ENCODE data around the gene HOXA5. TPM values are rescaled to one million over a fixed set of nuclear protein-coding genes. Genes with fewer than 3 reads are reported as not detected.

HOXA5 gene
- total RNA-seq, 1 donor from 2014 or later, result 18.8 TPM

- no peaks in the 10 kb centered on the region for H3K27me3 ChIP-seq (ENCODE audit: control insufficient read depth, insufficient read depth, low read length)
- TF ChIP-seq, protein P1, sequence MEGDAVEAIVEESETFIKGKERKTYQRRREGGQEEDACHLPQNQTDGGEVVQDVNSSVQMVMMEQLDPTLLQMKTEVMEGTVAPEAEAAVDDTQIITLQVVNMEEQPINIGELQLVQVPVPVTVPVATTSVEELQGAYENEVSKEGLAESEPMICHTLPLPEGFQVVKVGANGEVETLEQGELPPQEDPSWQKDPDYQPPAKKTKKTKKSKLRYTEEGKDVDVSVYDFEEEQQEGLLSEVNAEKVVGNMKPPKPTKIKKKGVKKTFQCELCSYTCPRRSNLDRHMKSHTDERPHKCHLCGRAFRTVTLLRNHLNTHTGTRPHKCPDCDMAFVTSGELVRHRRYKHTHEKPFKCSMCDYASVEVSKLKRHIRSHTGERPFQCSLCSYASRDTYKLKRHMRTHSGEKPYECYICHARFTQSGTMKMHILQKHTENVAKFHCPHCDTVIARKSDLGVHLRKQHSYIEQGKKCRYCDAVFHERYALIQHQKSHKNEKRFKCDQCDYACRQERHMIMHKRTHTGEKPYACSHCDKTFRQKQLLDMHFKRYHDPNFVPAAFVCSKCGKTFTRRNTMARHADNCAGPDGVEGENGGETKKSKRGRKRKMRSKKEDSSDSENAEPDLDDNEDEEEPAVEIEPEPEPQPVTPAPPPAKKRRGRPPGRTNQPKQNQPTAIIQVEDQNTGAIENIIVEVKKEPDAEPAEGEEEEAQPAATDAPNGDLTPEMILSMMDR (IDR thresholded peaks at IDR 0.05; ENCODE audit: insufficient read depth, low read length, poor library complexity, severe bottlenecking), result no peak
- no peak for DNase-seq (ENCODE audit: low read depth)
- no peaks in the 10 kb centered on the region for H3K36me3 ChIP-seq (ENCODE audit: control insufficient read depth, insufficient read depth, low read length)
- peak overlapping the region; percentile 78 for H3K4me3 ChIP-seq (ENCODE audit: low read depth, low read length)
These were observed 42.6 kb upstream of the HOXA5 start for GRCh38 chr7:27185854-27186667.

GRCh38 chr7:27185013-27185853 is 41.8 kb upstream of the HOXA5 start, which contains the start of gene HOXA11:
TSS of gene HOXA11 (minus strand) at chr7:27185232. CDS start at chr7:27185144, 88 bp downstream.
- Histone ChIP-seq H3K36me3 (ENCODE audit: control insufficient read depth, insufficient read depth, low read length) (no peaks in the 10 kb centered on the region), H3K27me3 (ENCODE audit: control insufficient read depth, insufficient read depth, low read length) (no peaks in the 10 kb centered on the region), H3K4me3 (ENCODE audit: low read depth, low read length) (peak within 1 kb of the TSS; percentile 78)
- TF ChIP-seq, protein P1 (IDR thresholded peaks at IDR 0.05; ENCODE audit: insufficient read depth, low read length, poor library complexity, severe bottlenecking), result no peak
- DNase-seq (ENCODE audit: low read depth), result peak; percentile 95

DNA sequence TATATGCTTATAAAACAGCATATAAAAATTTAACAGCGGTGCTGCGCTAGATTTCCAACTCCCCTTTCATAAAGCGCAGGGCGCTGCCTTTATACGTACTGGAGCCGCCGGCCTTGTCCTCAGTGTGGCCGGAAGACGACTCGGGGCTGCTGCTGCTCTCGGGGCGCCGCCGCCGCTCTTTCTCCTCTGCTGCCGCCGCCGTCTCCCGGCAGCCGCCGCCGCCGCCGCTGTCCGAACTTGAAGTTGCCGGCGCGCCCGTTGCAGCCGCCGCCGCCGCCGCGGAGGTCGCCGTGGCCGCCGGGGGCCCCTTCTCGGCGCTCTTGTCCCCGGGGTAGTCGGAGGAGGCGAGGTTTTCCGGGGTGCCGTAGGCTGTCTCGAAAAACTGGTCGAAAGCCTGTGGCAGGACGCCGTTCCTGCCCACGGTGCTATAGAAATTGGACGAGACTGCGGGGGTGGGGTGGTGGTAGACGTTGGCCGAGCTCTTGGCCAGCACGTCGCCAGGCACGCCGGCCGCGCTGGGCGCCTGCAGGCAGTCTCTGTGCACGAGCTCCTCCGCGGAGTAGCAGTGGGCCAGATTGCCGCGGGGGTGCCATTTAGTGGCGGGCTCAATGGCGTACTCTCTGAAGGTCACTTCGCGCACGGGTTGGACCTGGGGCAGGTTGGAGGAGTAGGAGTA is 41.0 kb upstream of the HOXA5 start:
- no peak for DNase-seq (ENCODE audit: low read depth)
- TF ChIP-seq, protein P1 (IDR thresholded peaks at IDR 0.05; ENCODE audit: insufficient read depth, low read length, poor library complexity, severe bottlenecking), result no peak
- H3K36me3 ChIP-seq (ENCODE audit: control insufficient read depth, insufficient read depth, low read length), result no peaks in the 10 kb centered on the region
- peak overlapping the region; percentile 78 for H3K4me3 ChIP-seq (ENCODE audit: low read depth, low read length)
- no peaks in the 10 kb centered on the region for H3K27me3 ChIP-seq (ENCODE audit: control insufficient read depth, insufficient read depth, low read length)

DNA sequence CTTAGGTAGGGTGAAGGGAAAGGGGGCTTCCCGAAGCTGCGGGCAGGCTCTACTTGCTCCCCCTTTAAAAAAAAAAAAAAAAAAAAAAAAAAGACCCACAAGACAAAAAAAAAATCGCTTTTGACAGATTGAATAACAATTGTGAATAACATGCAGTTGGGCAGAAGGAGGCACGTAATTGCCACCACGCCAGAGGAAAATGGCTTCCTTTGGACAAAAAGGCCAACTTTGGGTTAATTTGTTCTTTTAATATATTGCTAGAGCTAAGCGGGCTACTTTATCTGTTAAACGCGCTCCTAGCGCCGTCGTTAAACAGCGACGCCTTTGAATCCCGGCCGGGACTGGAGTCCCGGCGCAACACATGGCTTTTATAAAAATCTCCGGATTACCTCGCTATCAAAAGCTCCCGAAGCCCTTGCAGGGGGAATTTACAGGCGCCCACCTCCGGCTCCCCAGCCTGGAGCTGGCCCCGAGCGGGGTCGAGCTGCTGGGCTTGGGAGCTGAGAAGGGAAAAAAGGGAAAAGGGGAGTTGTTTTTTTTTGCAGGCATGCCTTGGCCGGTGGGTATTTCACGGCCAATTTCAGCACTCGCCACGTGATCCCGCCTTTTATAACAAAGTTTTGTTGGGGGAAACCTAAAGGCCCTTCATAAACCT is 40.3 kb upstream of the HOXA5 start:
- Histone ChIP-seq H3K36me3 (ENCODE audit: control insufficient read depth, insufficient read depth, low read length) (no peaks in the 10 kb centered on the region), H3K4me3 (ENCODE audit: low read depth, low read length) (peak overlapping the region; percentile 78), H3K27me3 (ENCODE audit: control insufficient read depth, insufficient read depth, low read length) (no peaks in the 10 kb centered on the region)
- TF ChIP-seq, protein P1 (IDR thresholded peaks at IDR 0.05; ENCODE audit: insufficient read depth, low read length, poor library complexity, severe bottlenecking), result no peak
- no peak for DNase-seq (ENCODE audit: low read depth)

- H3K27me3 ChIP-seq (ENCODE audit: control insufficient read depth, insufficient read depth, low read length), result no peaks in the 10 kb centered on the region
- TF ChIP-seq, protein P1 (IDR thresholded peaks at IDR 0.05; ENCODE audit: insufficient read depth, low read length, poor library complexity, severe bottlenecking), result no peak
- H3K4me3 ChIP-seq (ENCODE audit: low read depth, low read length), result peak overlapping the region; percentile 78
- no peak for DNase-seq (ENCODE audit: low read depth)
- no peaks in the 10 kb centered on the region for H3K36me3 ChIP-seq (ENCODE audit: control insufficient read depth, insufficient read depth, low read length)
These were observed 39.6 kb upstream of the HOXA5 start for GRCh38 chr7:27182861-27183681.
